GM12892 (cell line): ENCODE results near the gene ZGPAT.

Source experiments
- POLR2A ChIP-seq: IDR thresholded peaks from 2 replicates; pipeline ENCODE4 v1.6.1; 2011; ENCODE audit warnings: low read depth, low read length, control low read depth
- TAF1 ChIP-seq: IDR thresholded peaks from 2 replicates; pipeline ENCODE4 v1.6.1; 2011; ENCODE audit warnings: low read depth, mild to moderate bottlenecking, control low read depth, low read length, borderline replicate concordance

GRCh38 chr20:63700199-63701050 is 7.4 kb upstream of the ZGPAT start:
- TF ChIP-seq POLR2A (no peak; the same call in 1 of the 2 replicates), TAF1 (no peak)
